HG02678 (cell line): ENCODE measurements around the gene TRPC3.
"Not testable (repeated sequence)": the region's sequence is repeated elsewhere in the genome, so short reads cannot be mapped to it uniquely, and the experiment has no call there.

Source experiments
- ATAC-seq: cut with Tn5 transposase; IDR thresholded peaks from one replicate; pipeline ENCODE4 v1.9.1; 2021; ENCODE audit warnings: mild to moderate bottlenecking, moderate library complexity; ENCODE audit not compliant: unreplicated experiment

The TRPC3 gene

GRCh38 chr4:121950212-121950679, 1.6 kb downstream of the TRPC3 start:
- peak; percentile 90 for ATAC-seq

DNA sequence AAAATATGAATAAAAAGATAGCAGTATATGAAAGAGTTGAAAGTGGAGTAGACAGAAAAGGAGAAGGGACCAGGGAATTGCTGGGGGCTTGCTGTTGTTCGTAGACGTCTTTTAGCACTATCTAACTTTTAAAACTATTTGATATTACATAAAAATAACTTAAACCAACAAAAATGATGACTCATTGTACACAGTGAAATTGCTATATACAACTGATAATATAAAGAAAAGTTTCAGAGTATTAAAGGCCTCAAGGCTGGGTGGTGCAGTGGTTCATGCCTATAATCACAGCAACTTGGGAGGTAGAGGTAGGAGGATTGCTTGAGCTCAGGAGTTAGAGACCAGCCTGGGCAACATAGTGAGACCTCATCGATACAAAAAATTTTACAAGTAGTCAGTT, 5.2 kb downstream of the TRPC3 start:
- no peak for ATAC-seq

DNA sequence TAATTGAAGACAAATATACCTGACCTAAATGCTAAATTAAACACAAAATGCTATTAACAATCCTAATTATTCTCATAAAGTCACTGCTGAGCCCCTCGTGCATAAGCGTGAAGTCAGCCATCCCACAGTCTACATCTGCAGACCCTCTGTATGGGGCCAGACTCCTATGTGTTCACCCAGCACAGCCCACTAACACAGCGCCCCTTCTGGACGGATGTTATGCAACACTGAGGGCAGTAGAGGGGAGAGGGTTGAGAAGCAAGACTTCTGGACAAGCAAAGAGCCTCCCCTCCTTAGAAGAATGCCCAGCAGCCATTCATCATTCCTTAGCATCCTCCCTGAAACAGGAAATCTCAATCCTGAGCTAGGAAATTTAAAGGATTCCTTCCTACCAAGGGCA, 7.9 kb downstream of the TRPC3 start:
- no peak for ATAC-seq

- ATAC-seq, result no peak
Observed at GRCh38 chr4:121939690-121940089, 12.2 kb downstream of the TRPC3 start.

GRCh38 chr4:121938282-121939092, 13.4 kb downstream of the TRPC3 start:
- ATAC-seq, result no peak

- no peak for ATAC-seq
Observed at GRCh38 chr4:121936101-121936500, 15.8 kb downstream of the TRPC3 start.

DNA sequence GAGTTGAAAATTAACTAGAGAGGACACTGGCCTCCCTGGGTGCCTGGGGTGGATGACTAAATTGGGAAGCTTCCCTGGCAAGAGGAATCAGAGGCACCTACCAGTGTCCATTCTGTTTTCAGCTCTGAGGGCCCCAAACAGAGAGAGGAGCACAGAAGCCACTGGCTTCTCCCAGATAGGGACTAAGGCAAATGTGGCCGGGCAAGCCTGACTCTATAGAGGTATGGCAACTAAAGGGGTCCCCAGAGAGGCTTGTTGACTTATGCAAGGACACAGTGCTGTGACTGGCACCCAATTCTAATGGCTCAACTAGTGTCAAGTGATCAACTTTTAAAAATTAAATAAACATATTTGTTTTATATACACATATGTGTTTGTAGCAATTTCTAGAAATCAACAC, 17.2 kb downstream of the TRPC3 start:
- ATAC-seq, result no peak

GRCh38 chr4:121932212-121932974, 19.5 kb downstream of the TRPC3 start:
- ATAC-seq, result no peak

DNA sequence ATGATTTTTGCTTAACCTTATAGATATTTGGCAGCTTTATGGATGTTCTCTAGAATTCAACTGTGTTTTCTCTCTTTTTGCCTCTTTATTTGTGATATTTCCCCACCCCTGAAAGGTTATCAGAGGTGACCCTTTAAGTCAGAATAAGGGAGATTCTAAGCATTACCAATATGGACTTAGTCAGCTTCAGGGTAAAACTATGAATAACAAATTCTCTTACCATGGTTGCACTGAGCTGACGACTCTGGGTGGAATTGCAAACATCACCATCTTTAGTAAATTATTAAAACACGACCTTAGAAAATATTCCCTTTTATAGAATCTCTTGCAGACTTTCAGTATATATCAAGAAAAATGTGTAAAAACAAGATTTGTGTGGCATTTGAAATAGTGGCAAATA, 21.6 kb downstream of the TRPC3 start:
- no peak for ATAC-seq

GRCh38 chr4:121927948-121928347, 23.9 kb downstream of the TRPC3 start:
- no peak for ATAC-seq

DNA sequence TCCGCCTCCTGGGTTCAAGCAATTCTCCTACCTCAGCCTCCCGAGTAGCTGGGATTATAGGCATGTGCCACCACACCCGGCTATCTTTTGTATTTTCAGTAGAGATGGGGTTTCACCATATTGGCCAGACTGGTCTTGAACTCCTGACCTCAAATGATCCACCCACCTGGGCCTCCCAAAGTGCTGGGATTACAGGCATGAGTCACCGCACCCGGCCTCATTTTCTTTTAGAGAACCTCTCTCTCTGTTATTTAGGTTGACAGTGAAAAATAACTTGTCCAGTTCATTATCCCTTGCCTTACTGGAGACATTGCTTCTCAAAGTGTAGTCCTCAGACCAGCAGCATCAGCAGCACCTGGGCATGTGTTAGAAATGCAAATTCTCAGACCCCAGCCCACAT, 25.4 kb downstream of the TRPC3 start:
- ATAC-seq, result not testable (repeated sequence)

- ATAC-seq, result no peak
Observed at GRCh38 chr4:121923306-121923705, 28.6 kb downstream of the TRPC3 start.

- ATAC-seq, result no peak
Observed at GRCh38 chr4:121913667-121914066, 38.2 kb downstream of the TRPC3 start.

DNA sequence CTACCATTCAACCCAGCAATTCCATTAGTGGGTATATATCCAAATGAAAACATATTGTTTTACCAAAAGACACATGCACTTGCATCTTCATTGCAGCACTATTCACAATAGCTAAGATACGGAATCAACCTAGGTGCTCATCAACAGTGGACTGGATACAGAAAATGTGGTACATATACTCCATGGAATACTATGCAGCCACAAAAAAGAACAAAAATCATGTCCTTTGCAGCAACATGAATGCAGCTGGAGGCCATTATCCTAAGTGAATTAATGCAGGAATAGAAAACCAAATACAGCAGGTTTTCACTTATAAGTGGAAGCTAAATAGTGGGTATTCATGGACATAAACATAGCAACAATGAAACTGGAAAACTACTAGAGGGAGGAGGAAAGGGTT, 43.5 kb downstream of the TRPC3 start:
- no peak for ATAC-seq

DNA sequence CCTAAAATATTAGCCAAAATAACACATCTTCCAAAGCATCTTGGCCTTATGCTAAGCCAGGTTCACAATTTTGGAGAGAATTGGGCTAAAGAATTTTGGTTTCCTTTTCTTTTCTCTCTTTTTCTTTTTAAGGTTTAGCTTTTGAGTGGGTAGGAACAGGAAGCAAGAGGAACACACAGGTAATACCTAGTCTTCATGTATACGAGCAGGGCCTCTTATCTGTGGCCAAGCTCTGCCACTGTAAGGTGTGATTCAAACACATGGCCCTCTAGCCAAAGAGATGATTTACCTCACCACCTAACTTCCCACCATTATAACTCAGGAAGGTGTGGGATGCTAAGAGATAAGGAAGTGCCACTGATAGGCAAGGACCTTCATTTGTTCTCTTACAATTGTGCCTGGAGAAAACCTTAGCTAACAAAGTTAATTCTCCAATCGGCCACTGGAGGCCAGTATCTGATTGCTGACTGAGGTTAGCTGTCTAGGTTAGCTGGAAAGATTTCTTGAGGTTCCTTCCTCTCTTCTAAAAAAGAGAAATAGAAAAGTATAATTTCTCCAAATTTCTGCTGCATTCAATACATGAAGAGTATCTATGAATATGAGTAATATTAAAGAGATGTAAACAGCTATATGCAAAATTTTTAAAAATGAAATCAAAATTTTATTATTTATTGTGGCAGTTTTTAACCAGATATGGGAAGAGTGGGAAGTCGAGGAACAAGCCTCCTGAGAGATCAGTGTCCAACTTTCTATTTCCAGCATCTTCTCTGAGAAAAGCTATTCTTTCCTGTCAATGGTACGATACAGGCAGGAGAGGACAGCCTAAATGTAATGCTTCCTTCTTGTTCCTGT, 51.5 kb downstream of the TRPC3 start:
- ATAC-seq, result peak; percentile 91

DNA sequence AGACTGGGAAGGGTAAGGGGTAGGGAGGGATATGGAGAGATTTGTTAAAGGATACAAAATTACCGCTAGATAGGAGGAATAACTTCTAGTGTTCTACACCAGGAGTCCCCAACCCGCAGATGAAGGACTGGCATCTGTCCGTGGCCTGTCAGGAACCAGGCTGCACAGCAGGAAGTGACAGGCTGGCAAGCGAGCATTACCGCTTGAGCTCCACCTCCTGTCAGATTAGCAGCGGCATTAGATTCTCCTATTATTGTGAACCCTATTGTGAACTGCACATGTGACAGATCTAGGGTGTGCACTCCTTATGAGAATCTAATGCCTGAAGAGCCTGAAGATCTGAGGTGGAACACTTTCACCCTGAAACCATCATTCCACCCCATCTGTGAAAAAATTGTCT, 53.7 kb downstream of the TRPC3 start:
- no peak for ATAC-seq

- no peak for ATAC-seq
Observed at GRCh38 chr4:121888134-121888533, 63.7 kb downstream of the TRPC3 start.

- ATAC-seq, result no peak
Observed at GRCh38 chr4:121885115-121885514, 66.7 kb downstream of the TRPC3 start.

GRCh38 chr4:121881158-121881557, 70.7 kb downstream of the TRPC3 start:
- no peak for ATAC-seq

- ATAC-seq, result no peak
Observed at GRCh38 chr4:121879135-121879534, 72.7 kb downstream of the TRPC3 start.

- no peak for ATAC-seq
Observed at GRCh38 chr4:121877041-121877773, 74.7 kb downstream of the TRPC3 start.
